G401.6 (cell line): ENCODE data around the gene MICAL2.

Experiments
- FAIRE-seq: peaks from 2 replicates; lab custom pipeline; 2012; peaks lifted over from hg19 to GRCh38; lab: Jason Lieb, UNC

Gene MICAL2

GRCh38 chr11:12211331-12212065, 101.1 kb downstream of the MICAL2 start:
- FAIRE-seq = no peak

- no peak for FAIRE-seq
These were observed 101.9 kb downstream of the MICAL2 start for GRCh38 chr11:12212174-12212820.

- FAIRE-seq = no peak
These were observed 102.4 kb downstream of the MICAL2 start for GRCh38 chr11:12212821-12213185.

- no peak for FAIRE-seq
These were observed 103.5 kb downstream of the MICAL2 start for GRCh38 chr11:12213883-12214282.

DNA sequence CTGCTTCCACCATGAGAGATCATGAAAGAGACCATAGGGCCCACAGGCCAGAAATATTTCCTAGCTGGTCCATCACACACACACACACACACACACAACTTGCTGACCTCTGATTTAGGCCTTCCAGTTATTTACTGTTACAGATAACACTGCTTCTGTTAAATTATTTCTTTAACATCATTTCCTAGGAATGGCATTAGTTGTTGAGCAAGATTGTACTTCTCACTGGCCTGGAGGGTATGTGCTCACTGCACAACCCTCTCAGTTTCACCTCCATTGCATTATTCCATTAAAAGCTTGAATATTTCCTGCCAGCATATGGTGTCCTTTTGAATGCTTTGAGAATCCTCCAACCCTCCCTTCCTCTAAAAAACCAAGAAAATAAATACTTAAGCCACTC, 104.4 kb downstream of the MICAL2 start:
- no peak for FAIRE-seq

GRCh38 chr11:12215181-12215593, 104.8 kb downstream of the MICAL2 start:
- no peak for FAIRE-seq

- FAIRE-seq = no peak
These were observed 105.7 kb downstream of the MICAL2 start for GRCh38 chr11:12216041-12216451.

DNA sequence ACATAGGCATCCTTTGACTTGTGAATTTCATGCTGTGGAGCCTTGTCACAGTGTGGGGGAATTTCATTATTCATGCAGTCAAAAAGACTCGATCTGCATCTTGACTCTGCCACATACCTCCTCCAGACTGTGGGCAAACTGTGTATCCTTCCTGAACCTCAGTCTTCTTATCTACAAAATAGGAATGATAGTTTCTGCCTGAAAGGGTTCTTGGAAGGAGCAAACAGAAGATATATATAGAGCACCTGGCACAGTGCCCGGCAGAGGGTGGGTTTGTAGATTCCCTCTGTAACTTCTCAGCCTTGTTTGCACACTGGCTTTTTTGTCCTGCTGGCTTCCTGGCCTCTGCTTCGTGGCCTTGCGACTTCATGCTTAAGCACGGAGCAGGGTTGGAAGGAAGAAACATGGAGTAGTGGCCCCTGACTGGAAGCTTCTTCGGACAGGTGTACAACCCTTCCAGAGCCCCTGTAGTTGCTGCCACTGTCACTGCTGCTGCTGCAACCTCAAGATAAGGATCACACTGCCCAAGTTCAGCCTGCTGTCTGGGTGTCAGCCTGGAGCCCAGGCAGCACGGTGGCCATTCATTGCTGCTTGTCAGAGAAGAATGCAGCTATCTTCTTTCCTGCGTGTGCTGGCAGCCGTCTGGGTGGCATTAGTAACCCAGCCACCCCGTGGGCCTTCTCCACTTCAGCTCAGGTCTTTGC, 106.4 kb downstream of the MICAL2 start:
- FAIRE-seq = no peak

DNA sequence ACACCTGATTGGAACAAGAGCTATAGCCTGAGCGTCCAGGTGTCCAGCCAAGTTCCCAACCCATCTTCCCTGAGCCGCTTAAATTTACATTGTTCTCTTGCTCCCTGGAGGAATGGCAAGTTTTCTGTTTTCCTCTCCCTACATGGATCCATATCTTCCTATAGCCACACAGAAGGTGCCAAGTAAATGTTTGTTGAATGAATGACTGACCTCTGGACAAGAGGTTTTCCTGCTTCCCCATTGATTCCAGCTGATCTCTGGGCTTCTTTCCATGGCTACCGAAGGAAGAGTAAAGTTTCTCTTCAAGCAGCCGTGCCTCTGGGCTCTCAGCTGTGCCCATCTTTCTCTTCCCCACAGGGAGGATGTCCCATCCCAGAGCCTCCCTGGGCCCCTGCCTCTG, 107.5 kb downstream of the MICAL2 start:
- no peak for FAIRE-seq

DNA sequence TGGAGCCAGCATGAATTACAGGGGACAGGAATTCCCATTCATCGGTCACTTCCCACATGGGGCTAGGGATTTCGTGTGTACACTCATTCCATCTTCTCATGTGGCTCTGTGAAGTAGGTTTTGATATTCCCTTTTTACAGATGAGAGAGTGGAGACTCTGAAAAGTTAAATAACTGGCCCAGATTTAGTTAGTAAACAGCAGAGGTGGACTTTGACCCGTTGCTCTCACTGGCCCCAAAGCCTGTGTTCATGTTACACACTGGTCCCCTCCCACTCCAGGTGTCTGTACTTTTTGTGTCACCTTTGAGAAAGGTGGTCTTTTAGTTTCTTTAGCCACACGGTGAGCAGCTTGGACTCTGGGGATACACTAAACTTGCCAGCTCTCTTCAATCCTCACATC, 108.5 kb downstream of the MICAL2 start:
- no peak for FAIRE-seq

- no peak for FAIRE-seq
These were observed 109.4 kb downstream of the MICAL2 start for GRCh38 chr11:12219757-12220156.

DNA sequence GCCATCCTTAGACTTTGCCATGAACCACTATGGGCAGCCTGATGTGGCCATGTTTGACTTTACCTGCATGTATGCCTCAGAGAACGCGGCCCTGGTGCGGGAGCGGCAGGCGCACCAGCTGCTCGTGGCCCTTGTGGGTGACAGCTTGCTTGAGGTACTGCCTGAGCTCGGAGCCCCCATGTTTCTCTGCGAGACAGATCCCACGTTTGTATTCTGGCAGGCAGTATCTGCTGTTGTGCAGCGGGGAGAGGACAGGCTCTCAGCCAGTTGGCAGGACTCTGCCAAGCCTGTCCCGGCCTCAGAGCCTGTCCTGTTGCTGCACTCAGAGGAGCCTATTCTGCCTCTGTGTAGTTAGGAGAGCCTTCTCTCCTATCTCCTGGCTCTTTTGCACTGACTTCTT, 109.9 kb downstream of the MICAL2 start:
- FAIRE-seq = no peak

DNA sequence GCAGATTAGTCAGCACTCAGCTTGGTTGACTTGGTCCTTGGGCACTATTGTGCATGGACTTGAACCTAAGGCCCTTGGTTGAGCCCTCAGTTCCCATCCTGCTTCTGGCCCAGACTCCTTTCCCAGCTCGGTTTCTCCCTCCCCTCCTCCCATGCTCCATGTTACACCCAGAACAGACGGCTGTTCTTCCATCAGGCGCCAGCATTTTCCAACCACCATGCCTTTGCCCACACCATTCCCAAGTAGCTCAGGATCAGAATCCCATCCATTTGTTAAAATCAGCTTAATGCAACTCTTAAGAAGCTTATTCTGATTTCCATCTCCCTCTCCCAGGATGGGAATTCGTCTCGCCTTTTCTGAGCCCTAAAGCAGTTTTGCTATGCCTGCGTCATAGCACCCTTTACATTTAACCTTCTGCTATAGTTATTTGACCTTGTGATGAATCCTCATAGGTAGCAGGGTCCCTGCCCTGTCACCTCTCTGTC, 110.7 kb downstream of the MICAL2 start:
- no peak for FAIRE-seq

DNA sequence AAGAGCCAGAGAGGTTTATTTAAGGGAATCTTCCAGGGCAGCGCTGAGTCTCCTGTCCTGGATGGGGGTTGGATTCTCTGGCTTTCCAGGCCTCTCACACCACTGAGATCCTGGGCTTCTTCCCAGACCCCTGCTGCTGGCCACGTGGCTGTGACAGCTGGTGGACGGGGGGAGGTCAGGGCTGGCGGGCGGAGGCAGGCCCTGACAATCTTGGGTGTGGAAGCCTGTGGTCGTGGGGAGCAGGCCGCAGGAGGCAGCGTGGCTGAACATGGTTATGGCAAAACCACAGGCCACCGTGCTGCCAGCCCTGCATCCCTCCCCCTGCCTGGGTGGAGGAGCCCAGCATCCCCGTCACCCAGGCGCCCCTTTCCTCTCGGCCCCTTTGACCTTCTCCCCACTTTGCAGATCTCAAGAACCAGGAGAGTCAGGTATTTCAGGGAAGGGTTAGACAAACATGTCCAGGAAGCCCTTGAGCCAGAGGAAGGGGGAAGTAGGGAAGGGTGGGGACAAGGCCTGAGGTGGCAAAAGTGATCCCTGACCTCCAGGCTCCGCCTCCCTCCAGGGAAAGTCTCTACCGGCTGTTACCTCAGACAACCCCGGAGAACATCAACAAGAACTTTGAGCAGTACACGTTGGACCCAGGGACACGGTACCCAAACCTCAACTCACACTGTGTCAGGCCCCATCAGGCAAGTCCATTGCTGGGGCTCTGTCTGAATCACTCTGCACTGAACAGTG, 111.8 kb downstream of the MICAL2 start:
- no peak for FAIRE-seq

DNA sequence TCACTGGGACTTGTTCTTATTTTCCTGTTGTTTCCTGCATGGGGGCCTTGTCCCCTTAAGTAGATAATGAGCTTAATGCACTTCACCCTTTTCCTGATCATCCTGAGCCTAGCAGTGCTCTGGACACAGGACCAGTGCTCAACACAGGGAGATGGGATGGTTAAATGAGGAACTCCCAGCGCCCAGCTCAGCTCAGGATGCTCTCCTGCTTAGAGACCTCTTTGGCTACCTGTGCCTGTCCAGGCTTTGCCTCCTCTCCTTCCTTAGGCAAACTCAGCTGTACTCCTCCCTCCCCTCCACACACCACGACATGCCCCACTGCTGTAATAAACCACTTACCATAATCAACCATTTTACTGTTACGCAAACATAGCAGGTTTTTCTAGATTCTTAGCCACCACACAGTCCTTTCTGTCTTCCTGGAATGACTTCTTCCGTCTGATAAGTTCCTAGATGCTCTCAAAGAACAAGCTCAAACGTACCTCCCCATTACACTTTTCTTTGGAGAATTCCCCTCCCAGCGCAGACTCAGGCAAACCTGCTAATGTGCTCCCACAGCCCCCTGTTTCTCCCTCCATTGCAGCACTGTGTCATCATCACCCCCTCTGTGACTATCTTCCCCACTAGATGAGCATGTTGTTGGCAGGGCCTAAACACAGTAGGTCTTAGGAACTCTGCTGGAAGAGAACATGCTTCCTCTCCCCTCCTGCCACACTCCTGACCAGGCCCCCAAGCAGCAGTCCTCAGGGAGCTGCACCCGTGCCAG, 113.6 kb downstream of the MICAL2 start:
- FAIRE-seq = no peak

DNA sequence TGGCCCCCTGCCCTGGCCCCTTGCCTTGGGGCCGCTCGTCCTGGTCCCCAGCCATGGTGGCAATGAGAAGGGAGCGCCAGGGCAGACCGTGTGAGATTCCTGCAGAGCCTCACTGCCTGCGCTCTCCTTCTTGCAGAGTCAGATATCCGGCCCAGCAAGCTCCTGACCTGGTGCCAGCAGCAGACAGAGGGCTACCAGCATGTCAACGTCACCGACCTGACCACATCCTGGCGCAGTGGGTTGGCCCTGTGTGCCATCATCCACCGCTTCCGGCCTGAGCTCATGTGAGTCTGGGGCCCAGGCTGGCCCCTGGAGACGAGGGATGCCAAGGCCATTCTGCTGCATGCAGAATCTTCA, 114.1 kb downstream of the MICAL2 start:
- no peak for FAIRE-seq

GRCh38 chr11:12225046-12225739, 114.8 kb downstream of the MICAL2 start:
- no peak for FAIRE-seq

DNA sequence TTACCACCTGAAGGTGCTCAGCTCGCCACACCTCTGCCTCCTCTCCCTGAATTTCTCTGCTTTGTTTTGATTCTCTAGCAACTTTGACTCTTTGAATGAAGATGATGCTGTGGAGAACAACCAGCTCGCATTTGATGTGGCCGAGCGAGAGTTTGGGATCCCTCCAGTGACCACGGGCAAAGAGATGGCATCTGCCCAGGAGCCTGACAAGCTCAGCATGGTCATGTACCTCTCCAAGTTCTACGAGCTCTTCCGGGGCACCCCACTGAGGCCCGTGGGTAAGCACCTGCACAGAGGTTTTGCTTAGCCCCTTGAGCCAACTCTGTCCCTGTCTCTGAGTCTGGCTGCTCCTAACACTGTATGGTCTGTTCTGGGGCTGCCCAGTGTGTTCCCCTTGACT, 115.7 kb downstream of the MICAL2 start:
- FAIRE-seq = no peak

- FAIRE-seq = no peak
These were observed 119.2 kb downstream of the MICAL2 start for GRCh38 chr11:12229450-12230229.

- no peak for FAIRE-seq
These were observed 121.8 kb downstream of the MICAL2 start for GRCh38 chr11:12232160-12232559.
